ENCODE data around the gene CXCL10. TPM values are rescaled to one million over a fixed set of nuclear protein-coding genes. Genes with fewer than 3 reads are reported as not detected.
A peak's percentile ranks its signal among the peaks of the same experiment; 100 is the strongest.

CXCL10 gene
- total and polyA plus RNA-seq, 10 of the 15 experiments (the other 5 are each of a cell fraction or from before 2014, with no cell fraction given): 0.46 to 19.5 (median 2.6) TPM

GRCh38 chr4:76055016-76055415 is 31.7 kb upstream of the CXCL10 start (continued):
- TF ChIP-seq, protein P1, sequence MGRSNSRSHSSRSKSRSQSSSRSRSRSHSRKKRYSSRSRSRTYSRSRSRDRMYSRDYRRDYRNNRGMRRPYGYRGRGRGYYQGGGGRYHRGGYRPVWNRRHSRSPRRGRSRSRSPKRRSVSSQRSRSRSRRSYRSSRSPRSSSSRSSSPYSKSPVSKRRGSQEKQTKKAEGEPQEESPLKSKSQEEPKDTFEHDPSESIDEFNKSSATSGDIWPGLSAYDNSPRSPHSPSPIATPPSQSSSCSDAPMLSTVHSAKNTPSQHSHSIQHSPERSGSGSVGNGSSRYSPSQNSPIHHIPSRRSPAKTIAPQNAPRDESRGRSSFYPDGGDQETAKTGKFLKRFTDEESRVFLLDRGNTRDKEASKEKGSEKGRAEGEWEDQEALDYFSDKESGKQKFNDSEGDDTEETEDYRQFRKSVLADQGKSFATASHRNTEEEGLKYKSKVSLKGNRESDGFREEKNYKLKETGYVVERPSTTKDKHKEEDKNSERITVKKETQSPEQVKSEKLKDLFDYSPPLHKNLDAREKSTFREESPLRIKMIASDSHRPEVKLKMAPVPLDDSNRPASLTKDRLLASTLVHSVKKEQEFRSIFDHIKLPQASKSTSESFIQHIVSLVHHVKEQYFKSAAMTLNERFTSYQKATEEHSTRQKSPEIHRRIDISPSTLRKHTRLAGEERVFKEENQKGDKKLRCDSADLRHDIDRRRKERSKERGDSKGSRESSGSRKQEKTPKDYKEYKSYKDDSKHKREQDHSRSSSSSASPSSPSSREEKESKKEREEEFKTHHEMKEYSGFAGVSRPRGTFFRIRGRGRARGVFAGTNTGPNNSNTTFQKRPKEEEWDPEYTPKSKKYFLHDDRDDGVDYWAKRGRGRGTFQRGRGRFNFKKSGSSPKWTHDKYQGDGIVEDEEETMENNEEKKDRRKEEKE (IDR thresholded peaks at IDR 0.05): no peak
- TF ChIP-seq BHLHE40 (IDR thresholded peaks at IDR 0.05; ENCODE audit: borderline replicate concordance in 1 of 2, low read depth in 2 of 2, low read length in 1 of 2) (peak; percentile 18 to 21; a peak in 1 of 4 replicates), NFXL1 (IDR thresholded peaks at IDR 0.05; ENCODE audit: borderline replicate concordance) (no peak), MYC (IDR thresholded peaks at IDR 0.05; ENCODE audit: insufficient read depth, insufficient read length, insufficient replicate concordance, low read length, severe bottlenecking) (no peak), RAD21 (IDR thresholded peaks at IDR 0.05; ENCODE audit: insufficient read depth, low read depth, low read length) (0 out of 2 replicates have a peak, but pooled peaks have one; percentile 10), ZNF592 (IDR thresholded peaks at IDR 0.05) (no peak), KDM1A (IDR thresholded peaks at IDR 0.05; ENCODE audit: borderline replicate concordance) (no peak), CBX5 (IDR thresholded peaks at IDR 0.05; ENCODE audit: low read depth) (no peak), MXI1 (IDR thresholded peaks at IDR 0.05; ENCODE audit: low read depth, low read length) (no peak), HDAC2 (IDR thresholded peaks at IDR 0.05) (no peak), TARDBP (IDR thresholded peaks at IDR 0.05; ENCODE audit: borderline replicate concordance) (no peak), RCOR1 (conservative IDR thresholded peaks at IDR 0.05; ENCODE audit: low read depth, low read length) (0 out of 2 replicates have a peak, but pooled peaks have one; percentile 73), WRNIP1 (IDR thresholded peaks at IDR 0.05; ENCODE audit: borderline replicate concordance, low read depth, low read length) (no peak), ZNF24 (IDR thresholded peaks at IDR 0.05) (0 out of 2 replicates have a peak, but pooled peaks have one; percentile 38), CREM (IDR thresholded peaks at IDR 0.05; ENCODE audit: low read depth) (peak; percentile 65; the same call in 1 of the 2 replicates), RFX5 (IDR thresholded peaks at IDR 0.05; ENCODE audit: low read depth, low read length) (no peak), SP1 (IDR thresholded peaks at IDR 0.05; ENCODE audit: low read depth, low read length) (no peak)
- TF ChIP-seq, protein P2, sequence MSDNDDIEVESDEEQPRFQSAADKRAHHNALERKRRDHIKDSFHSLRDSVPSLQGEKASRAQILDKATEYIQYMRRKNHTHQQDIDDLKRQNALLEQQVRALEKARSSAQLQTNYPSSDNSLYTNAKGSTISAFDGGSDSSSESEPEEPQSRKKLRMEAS (IDR thresholded peaks at IDR 0.05; ENCODE audit: low read depth, low read length): no peak
- TF ChIP-seq, protein P3, sequence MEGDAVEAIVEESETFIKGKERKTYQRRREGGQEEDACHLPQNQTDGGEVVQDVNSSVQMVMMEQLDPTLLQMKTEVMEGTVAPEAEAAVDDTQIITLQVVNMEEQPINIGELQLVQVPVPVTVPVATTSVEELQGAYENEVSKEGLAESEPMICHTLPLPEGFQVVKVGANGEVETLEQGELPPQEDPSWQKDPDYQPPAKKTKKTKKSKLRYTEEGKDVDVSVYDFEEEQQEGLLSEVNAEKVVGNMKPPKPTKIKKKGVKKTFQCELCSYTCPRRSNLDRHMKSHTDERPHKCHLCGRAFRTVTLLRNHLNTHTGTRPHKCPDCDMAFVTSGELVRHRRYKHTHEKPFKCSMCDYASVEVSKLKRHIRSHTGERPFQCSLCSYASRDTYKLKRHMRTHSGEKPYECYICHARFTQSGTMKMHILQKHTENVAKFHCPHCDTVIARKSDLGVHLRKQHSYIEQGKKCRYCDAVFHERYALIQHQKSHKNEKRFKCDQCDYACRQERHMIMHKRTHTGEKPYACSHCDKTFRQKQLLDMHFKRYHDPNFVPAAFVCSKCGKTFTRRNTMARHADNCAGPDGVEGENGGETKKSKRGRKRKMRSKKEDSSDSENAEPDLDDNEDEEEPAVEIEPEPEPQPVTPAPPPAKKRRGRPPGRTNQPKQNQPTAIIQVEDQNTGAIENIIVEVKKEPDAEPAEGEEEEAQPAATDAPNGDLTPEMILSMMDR (IDR thresholded peaks at IDR 0.05 in 2 of 3, conservative IDR thresholded peaks at IDR 0.05 in 1 of 3; ENCODE audit: control insufficient read depth in 2 of 3, extremely low read depth in 1 of 3, insufficient read depth in 1 of 3, low read depth in 3 of 3, low read length in 3 of 3): no peak
- TF ChIP-seq, protein P4, sequence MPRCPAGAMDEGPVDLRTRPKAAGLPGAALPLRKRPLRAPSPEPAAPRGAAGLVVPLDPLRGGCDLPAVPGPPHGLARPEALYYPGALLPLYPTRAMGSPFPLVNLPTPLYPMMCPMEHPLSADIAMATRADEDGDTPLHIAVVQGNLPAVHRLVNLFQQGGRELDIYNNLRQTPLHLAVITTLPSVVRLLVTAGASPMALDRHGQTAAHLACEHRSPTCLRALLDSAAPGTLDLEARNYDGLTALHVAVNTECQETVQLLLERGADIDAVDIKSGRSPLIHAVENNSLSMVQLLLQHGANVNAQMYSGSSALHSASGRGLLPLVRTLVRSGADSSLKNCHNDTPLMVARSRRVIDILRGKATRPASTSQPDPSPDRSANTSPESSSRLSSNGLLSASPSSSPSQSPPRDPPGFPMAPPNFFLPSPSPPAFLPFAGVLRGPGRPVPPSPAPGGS (IDR thresholded peaks at IDR 0.05; ENCODE audit: borderline replicate concordance, insufficient read depth, low read depth, low read length, poor library complexity, severe bottlenecking): peak; percentile 71

Measured in GM12878 (cell line).